SK-N-DZ (cell line): ENCODE measurements around the gene KCNN1.
"Not testable (repeated sequence)": the region's sequence is repeated elsewhere in the genome, so short reads cannot be mapped to it uniquely, and the experiment has no call there.

Source experiments
- DNase-seq: peaks from one replicate; pipeline ENCODE4 v3.0.0-alpha.2; 2015; ENCODE audit warnings: low spot score

KCNN1 gene

GRCh38 chr19:18000915-18001776 lies 34.2 kb downstream of the KCNN1 start:
- DNase-seq: peak; percentile 25

GRCh38 chr19:18001777-18002345 lies 35.0 kb downstream of the KCNN1 start:
- DNase-seq: no peak

GRCh38 chr19:18002347-18002850 lies 35.5 kb downstream of the KCNN1 start:
- DNase-seq: no peak

- DNase-seq: not testable (repeated sequence)
Observed at GRCh38 chr19:18005750-18006149, 38.8 kb downstream of the KCNN1 start.

GRCh38 chr19:18007044-18007916 lies 40.4 kb downstream of the KCNN1 start:
- DNase-seq: peak; percentile 68

- peak; percentile 86 for DNase-seq
Observed at GRCh38 chr19:18007917-18008673, 41.2 kb downstream of the KCNN1 start, which contains the start of gene ARRDC2. Gene ARRDC2 (plus strand): TSS chr19:18008170. CDS start chr19:18008311, 141 bp downstream.

GRCh38 chr19:18008814-18009213 lies 41.9 kb downstream of the KCNN1 start:
- DNase-seq: no peak

GRCh38 chr19:18009412-18010066 lies 42.6 kb downstream of the KCNN1 start:
- no peak for DNase-seq

GRCh38 chr19:18010149-18010548 lies 43.2 kb downstream of the KCNN1 start:
- DNase-seq: no peak

GRCh38 chr19:18013210-18014111 lies 46.6 kb downstream of the KCNN1 start:
- peak; percentile 29 for DNase-seq

- DNase-seq: no peak
Observed at GRCh38 chr19:18014197-18014596, 47.3 kb downstream of the KCNN1 start.

- DNase-seq: no peak
Observed at GRCh38 chr19:18016209-18016910, 49.5 kb downstream of the KCNN1 start.

GRCh38 chr19:18017275-18018083 lies 50.6 kb downstream of the KCNN1 start:
- DNase-seq: no peak

- no peak for DNase-seq
Observed at GRCh38 chr19:18020212-18021085, 53.5 kb downstream of the KCNN1 start.

- DNase-seq: no peak
Observed at GRCh38 chr19:18021121-18021755, 54.3 kb downstream of the KCNN1 start.

GRCh38 chr19:18023622-18024251 lies 56.8 kb downstream of the KCNN1 start:
- DNase-seq: no peak
